T-cell (primary cell): ENCODE results near the gene ROBO1. TPM values are rescaled to one million over a fixed set of nuclear protein-coding genes. Genes with fewer than 3 reads are reported as not detected.

Source experiments
- ATAC-seq, 4 experiments: fragments of 200-7000 bp in 3 of 4; fragments of 150-1000 bp in 1 of 4; cut with Tn5 transposase; replicated peaks in 1 of 4; 1 replicate in 3 of 4; 2 replicates in 1 of 4; pipeline ENCODE4 v1.10.0; 2021; ENCODE audit warnings: moderate library complexity in 3 of 4, mild to moderate bottlenecking in 2 of 4, moderate number of reproducible peaks in 1 of 4
- CTCF ChIA-PET, 2 donors: fragments of 300-600 bp; sonication (Branson Sonifier 250); formaldehyde crosslinking; loops; one replicate each; lab custom pipeline; 2022; ENCODE audit warnings: antibody characterized with exemption in 2 of 2; lab: Charles Lee
- POLR2A ChIA-PET, 2 donors: fragments of 300-600 bp; sonication (Branson Sonifier 250); formaldehyde crosslinking; loops; one replicate each; lab custom pipeline; 2022; ENCODE audit warnings: antibody characterized with exemption in 2 of 2; lab: Charles Lee
- DNase-seq, 35 experiments: peaks; one replicate each; pipeline versions ENCODE4 v3.0.0 to v3.0.0-alpha.2; 2013 to 2023
- H3K27ac ChIP-seq: one replicate; pipeline ENCODE4 v1.5.1; 2013; ENCODE audit warnings: low read length
- H3K27me3 ChIP-seq, 2 experiments: replicated peaks in 1 of 2; 1 replicate in 1 of 2; 2 replicates in 1 of 2; pipeline versions ENCODE4 v1.6.1 to v1.7.0; 2013; ENCODE audit warnings: low read length in 1 of 2, mixed read lengths in 1 of 2; ENCODE audit not compliant: control insufficient read depth in 2 of 2, insufficient read depth in 2 of 2; ENCODE audit errors: extremely low read depth in 1 of 2
- H3K36me3 ChIP-seq, 2 donors: 1 replicate in 1 of 2; 2 replicates in 1 of 2; pipeline versions ENCODE4 v1.6.1 to v1.7.0; 2013; ENCODE audit warnings: low read length in 1 of 2; ENCODE audit not compliant: control insufficient read depth in 2 of 2, insufficient read depth in 1 of 2; ENCODE audit errors: extremely low read depth in 1 of 2
- H3K4me1 ChIP-seq, 2 experiments: 1 replicate in 1 of 2; 2 replicates in 1 of 2; pipeline versions ENCODE4 v1.6.1 to v1.7.0; 2013; ENCODE audit warnings: low read length in 2 of 2, mixed read lengths in 1 of 2; ENCODE audit not compliant: insufficient read depth in 2 of 2, control insufficient read depth in 1 of 2; ENCODE audit errors: extremely low read depth in 1 of 2
- H3K4me3 ChIP-seq, 2 donors: 1 replicate in 1 of 2; 2 replicates in 1 of 2; pipeline versions ENCODE4 v1.5.1 to v1.7.0; 2013; ENCODE audit warnings: mild to moderate bottlenecking in 2 of 2, low read length in 1 of 2, moderate library complexity in 1 of 2; ENCODE audit not compliant: control insufficient read depth in 1 of 2; ENCODE audit errors: extremely low read depth in 1 of 2
- H3K9me3 ChIP-seq: 2 replicates; pipeline ENCODE4 v1.7.0; 2013
- H3K27ac Mint-ChIP-seq, 2 donors: one replicate each; pipeline ENCODE4 v1.8.0; 2020 to 2021; ENCODE audit warnings: mild to moderate bottlenecking in 2 of 2, mixed read lengths in 2 of 2
- H3K27me3 Mint-ChIP-seq, 2 donors: one replicate each; pipeline ENCODE4 v1.8.0; 2021 to 2022; ENCODE audit warnings: mixed read lengths in 2 of 2
- H3K36me3 Mint-ChIP-seq: one replicate; pipeline ENCODE4 v1.8.0; 2021; ENCODE audit warnings: mixed read lengths
- H3K4me1 Mint-ChIP-seq, 3 donors: one replicate each; pipeline ENCODE4 v1.8.0; 2020 to 2022; ENCODE audit warnings: mixed read lengths in 3 of 3, mild to moderate bottlenecking in 1 of 3
- H3K4me3 Mint-ChIP-seq, 3 donors: one replicate each; pipeline ENCODE4 v1.8.0; 2020 to 2022; ENCODE audit warnings: mild to moderate bottlenecking in 3 of 3, mixed read lengths in 3 of 3, moderate library complexity in 3 of 3
- H3K9me3 Mint-ChIP-seq, 3 donors: one replicate each; pipeline ENCODE4 v1.8.0; 2020 to 2022; ENCODE audit warnings: mixed read lengths in 3 of 3
- WGBS: methylation state at CpG from one replicate; pipeline ENCODE4 v1.1.5; 2013; ENCODE audit warnings: missing lambda C conversion rate; ENCODE audit not compliant: insufficient coverage; 5-methylcytosine and 5-hydroxymethylcytosine counted together
- total RNA-seq, 35 experiments: library from RNA in 6 of 35; stranded (reverse) in 6 of 35; fragments of 120-200 nt in 1 of 35; gene quantifications; one replicate each; pipeline versions ENCODE4 v1.2.1 to v1.2.4 and lab custom pipeline; 2013 to 2026

ROBO1 gene
- total RNA-seq, 5 donors from 2014 or later (not counting 1 experiment from before 2014, with no cell fraction given) = 0.20 to 2.4 (median 1.7) TPM

DNA sequence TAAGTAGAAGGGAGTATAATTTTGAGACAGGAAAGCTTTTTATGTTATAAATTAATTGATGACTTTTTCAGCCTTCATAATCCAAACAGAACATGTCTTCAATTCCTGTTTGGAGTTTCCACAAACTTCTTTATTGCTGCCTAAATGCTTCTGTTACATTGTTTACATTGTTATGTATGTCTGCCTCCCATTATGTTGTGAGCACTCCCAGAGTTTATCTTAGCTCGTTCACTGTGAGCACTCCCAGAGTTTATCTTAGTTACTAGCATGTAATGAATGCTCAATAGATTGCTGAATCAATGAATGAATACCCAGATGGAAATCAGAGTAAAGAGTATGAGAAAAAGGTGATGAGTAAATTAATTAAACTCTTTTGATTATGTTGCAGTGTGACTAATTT is 1178.0 kb downstream of the ROBO1 start:
- Histone ChIP-seq H3K27me3 (no peaks in the 10 kb centered on the region), H3K36me3 (no peaks in the 10 kb centered on the region), H3K4me3 (no peak overlapping the region), H3K4me1 (no peaks in the 10 kb centered on the region), H3K27ac (no peak overlapping the region), H3K9me3 (no peaks in the 10 kb centered on the region)
- H3K9me3 Mint-ChIP-seq = peaks cover 7 to 20% (median 20%) of the 10 kb centered on the region in 3 donors
- H3K4me1 Mint-ChIP-seq = no peaks in the 10 kb centered on the region
- no peak overlapping the region for H3K4me3 Mint-ChIP-seq
- ATAC-seq (no peak), DNase-seq (no peak)
- H3K27me3 Mint-ChIP-seq = no peaks in the 10 kb centered on the region
- WGBS = 80% methylated on average over 1 of the region's 1 CpG
- CTCF ChIA-PET = no interaction called here
- no peaks in the 10 kb centered on the region for H3K36me3 Mint-ChIP-seq
- POLR2A ChIA-PET = no interaction called here
- H3K27ac Mint-ChIP-seq = no peak overlapping the region

DNA sequence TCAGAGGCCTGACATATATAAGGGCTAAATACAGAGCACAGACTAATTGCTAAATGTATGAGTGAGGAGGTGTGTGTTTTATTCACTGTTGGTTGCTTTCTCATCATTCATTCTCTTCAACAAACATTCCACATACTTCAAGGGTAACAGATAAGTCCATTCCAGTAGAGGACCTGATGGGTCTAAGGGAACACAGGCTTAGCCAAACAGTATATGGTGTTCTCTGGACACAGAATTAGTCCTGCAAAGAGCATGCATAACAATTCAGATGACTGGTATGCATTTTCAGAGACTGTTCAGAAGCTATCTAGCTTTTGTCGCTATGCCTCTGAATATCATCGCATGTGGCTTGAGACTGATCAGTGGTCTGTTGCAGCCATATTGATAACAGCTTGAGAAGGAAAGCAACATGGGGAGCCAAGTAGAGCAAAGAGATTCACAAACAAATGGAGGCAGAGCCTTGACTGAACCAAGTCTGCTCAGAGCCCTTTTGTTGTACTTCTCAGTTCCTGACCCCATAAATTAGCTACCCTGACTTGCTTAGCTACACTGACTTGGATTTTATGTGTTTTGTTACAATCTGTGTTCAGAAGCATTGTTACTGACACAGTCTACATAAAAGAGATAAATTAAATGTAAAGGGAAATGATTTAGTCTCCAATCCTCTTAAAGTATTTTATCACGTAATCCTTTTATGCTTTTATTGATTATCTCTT is 1178.7 kb downstream of the ROBO1 start:
- Histone ChIP-seq H3K27me3 (no peaks in the 10 kb centered on the region), H3K27ac (no peak overlapping the region), H3K36me3 (no peaks in the 10 kb centered on the region), H3K4me3 (no peak overlapping the region), H3K9me3 (no peaks in the 10 kb centered on the region), H3K4me1 (no peaks in the 10 kb centered on the region)
- ChIA-PET CTCF (no interaction called here), POLR2A (no interaction called here)
- H3K27ac Mint-ChIP-seq = no peak overlapping the region
- DNase-seq (no peak), ATAC-seq (no peak)
- no peaks in the 10 kb centered on the region for H3K36me3 Mint-ChIP-seq
- H3K9me3 Mint-ChIP-seq = peaks cover 8 to 22% (median 22%) of the 10 kb centered on the region in 3 donors
- no peaks in the 10 kb centered on the region for H3K4me1 Mint-ChIP-seq
- WGBS = 100% methylated on average over 2 of the region's 3 CpGs
- H3K27me3 Mint-ChIP-seq = no peaks in the 10 kb centered on the region
- no peak overlapping the region for H3K4me3 Mint-ChIP-seq

- CTCF ChIA-PET = no interaction called here
- Histone ChIP-seq H3K4me1 (no peaks in the 10 kb centered on the region), H3K4me3 (no peak overlapping the region), H3K9me3 (no peaks in the 10 kb centered on the region), H3K27me3 (no peaks in the 10 kb centered on the region), H3K36me3 (no peaks in the 10 kb centered on the region), H3K27ac (no peak overlapping the region)
- POLR2A ChIA-PET = no interaction called here
- DNase-seq = no peak
- Mint-ChIP-seq H3K4me1 (no peaks in the 10 kb centered on the region), H3K27ac (no peak overlapping the region), H3K4me3 (no peak overlapping the region), H3K36me3 (no peaks in the 10 kb centered on the region), H3K9me3 (peaks cover 12 to 22% (median 19%) of the 10 kb centered on the region in 3 donors), H3K27me3 (no peaks in the 10 kb centered on the region)
- no CpG with 5 or more reads among the region's 2 CpGs for WGBS
- ATAC-seq = no peak
Measured at GRCh38 chr3:78580681-78581080, 1187.1 kb downstream of the ROBO1 start.

- Histone ChIP-seq H3K9me3 (no peaks in the 10 kb centered on the region), H3K4me3 (no peak overlapping the region), H3K27ac (no peak overlapping the region), H3K27me3 (no peaks in the 10 kb centered on the region), H3K4me1 (no peaks in the 10 kb centered on the region), H3K36me3 (no peaks in the 10 kb centered on the region)
- H3K9me3 Mint-ChIP-seq = peaks cover 0 to 31% (median 7%) of the 10 kb centered on the region in 3 donors
- ATAC-seq (no peak), DNase-seq (no peak)
- ChIA-PET CTCF (no interaction called here), POLR2A (no interaction called here)
- H3K27me3 Mint-ChIP-seq = no peaks in the 10 kb centered on the region
- H3K27ac Mint-ChIP-seq = no peak overlapping the region
- H3K4me1 Mint-ChIP-seq = no peaks in the 10 kb centered on the region
- no peak overlapping the region for H3K4me3 Mint-ChIP-seq
- no peaks in the 10 kb centered on the region for H3K36me3 Mint-ChIP-seq
- WGBS = no CpG with 5 or more reads among the region's 1 CpG
Measured at GRCh38 chr3:78571486-78571885, 1196.3 kb downstream of the ROBO1 start.

DNA sequence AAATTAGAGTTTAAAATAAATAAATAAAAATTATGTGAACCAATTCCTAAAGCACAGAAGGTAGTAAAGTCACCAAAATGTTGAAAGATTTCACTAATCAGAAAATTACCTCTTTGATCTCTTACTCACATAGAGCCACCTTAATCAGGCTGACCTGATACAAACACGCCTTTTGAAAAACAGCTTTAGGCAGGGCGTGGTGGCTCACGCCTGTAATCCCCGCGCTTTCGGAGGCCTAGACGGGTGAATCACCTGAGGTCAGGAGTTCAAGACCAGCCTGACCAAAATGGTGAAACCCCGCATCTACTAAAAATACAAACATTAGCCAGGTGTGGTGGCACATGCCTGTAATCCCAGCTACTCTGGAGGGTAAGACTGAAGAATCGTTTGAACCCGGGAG is 1197.3 kb downstream of the ROBO1 start:
- DNase-seq = no peak
- H3K4me1 ChIP-seq = no peaks in the 10 kb centered on the region
- no peaks in the 10 kb centered on the region for H3K36me3 ChIP-seq
- WGBS = 100% methylated on average over 1 of the region's 10 CpGs
- ATAC-seq = no peak
- POLR2A ChIA-PET = no interaction called here
- CTCF ChIA-PET = no interaction called here
- Mint-ChIP-seq H3K4me1 (no peaks in the 10 kb centered on the region), H3K36me3 (no peaks in the 10 kb centered on the region), H3K27me3 (no peaks in the 10 kb centered on the region), H3K4me3 (no peak overlapping the region), H3K9me3 (peaks cover 3 to 33% (median 7%) of the 10 kb centered on the region in 3 donors), H3K27ac (no peak overlapping the region)
- H3K9me3 ChIP-seq = no peaks in the 10 kb centered on the region
- no peak overlapping the region for H3K4me3 ChIP-seq
- no peak overlapping the region for H3K27ac ChIP-seq
- no peaks in the 10 kb centered on the region for H3K27me3 ChIP-seq

- no peaks in the 10 kb centered on the region for H3K27me3 ChIP-seq
- ChIA-PET POLR2A (interaction anchor here in 1 of 2 donors (0.6 kb wide), 1 partner anchor 556 kb away, joined by 3 read pairs; no protein-coding TSS in a partner anchor), CTCF (no interaction called here)
- no peaks in the 10 kb centered on the region for H3K36me3 ChIP-seq
- Mint-ChIP-seq H3K4me1 (no peaks in the 10 kb centered on the region), H3K36me3 (no peaks in the 10 kb centered on the region), H3K4me3 (no peak overlapping the region), H3K27ac (no peak overlapping the region), H3K9me3 (peaks cover 3 to 29% (median 7%) of the 10 kb centered on the region in 3 donors), H3K27me3 (no peaks in the 10 kb centered on the region)
- DNase-seq (no peak), ATAC-seq (no peak)
- WGBS = 94% methylated on average over 4 of the region's 6 CpGs
- H3K4me1 ChIP-seq = no peaks in the 10 kb centered on the region
- H3K9me3 ChIP-seq = no peaks in the 10 kb centered on the region
- H3K27ac ChIP-seq = no peak overlapping the region
- no peak overlapping the region for H3K4me3 ChIP-seq
Measured at GRCh38 chr3:78569804-78570203, 1198.0 kb downstream of the ROBO1 start.
